Mesenchymal stem cell (in vitro differentiated cells and primary cell): ENCODE measurements around the gene RPS17.

ENCODE experiments used
- DNase-seq: peaks from one replicate; pipeline ENCODE4 v3.0.0-alpha.2; 2013
- H2AFZ ChIP-seq: one replicate; pipeline ENCODE4 v1.6.1; 2013; ENCODE audit warnings: low read depth, mild to moderate bottlenecking, control low read depth, inconsistent platforms, low read length, moderate library complexity
- H2AK5ac ChIP-seq: 2 replicates; pipeline ENCODE4 v1.6.1; 2013; ENCODE audit warnings: low read length, moderate library complexity, mild to moderate bottlenecking, inconsistent platforms; ENCODE audit not compliant: severe bottlenecking
- H2BK120ac ChIP-seq: one replicate; pipeline ENCODE4 v1.6.1; 2013; ENCODE audit warnings: low read depth, mild to moderate bottlenecking, inconsistent platforms, low read length, moderate library complexity
- H2BK12ac ChIP-seq, 2 experiments: one replicate each; pipeline ENCODE4 v1.6.1; 2013; ENCODE audit warnings: inconsistent platforms in 2 of 2, low read length in 2 of 2, mild to moderate bottlenecking in 2 of 2, moderate library complexity in 2 of 2, control low read depth in 1 of 2
- H2BK15ac ChIP-seq: one replicate; pipeline ENCODE4 v1.6.1; 2013; ENCODE audit warnings: mild to moderate bottlenecking, low read depth, inconsistent platforms; ENCODE audit not compliant: poor library complexity, severe bottlenecking
- H2BK5ac ChIP-seq: 2 replicates; pipeline ENCODE4 v1.6.1; 2013; ENCODE audit warnings: low read depth, mild to moderate bottlenecking, low read length, control low read depth, inconsistent platforms; ENCODE audit not compliant: poor library complexity, severe bottlenecking
- H3K14ac ChIP-seq, 2 experiments: one replicate each; pipeline ENCODE4 v1.6.1; 2013; ENCODE audit warnings: inconsistent platforms in 2 of 2, low read length in 2 of 2, control low read depth in 1 of 2, mild to moderate bottlenecking in 1 of 2, moderate library complexity in 1 of 2
- H3K18ac ChIP-seq, 2 experiments: one replicate each; pipeline ENCODE4 v1.6.1; 2013; ENCODE audit warnings: inconsistent platforms in 2 of 2, low read length in 2 of 2, control low read depth in 1 of 2, low read depth in 1 of 2, mild to moderate bottlenecking in 1 of 2
- H3K23ac ChIP-seq, 2 experiments: one replicate each; pipeline ENCODE4 v1.6.1; 2013; ENCODE audit warnings: inconsistent platforms in 2 of 2, low read length in 2 of 2, mild to moderate bottlenecking in 2 of 2, moderate library complexity in 2 of 2, control low read depth in 1 of 2
- H3K27ac ChIP-seq: 2 replicates; pipeline ENCODE4 v1.5.1; 2013; ENCODE audit warnings: mild to moderate bottlenecking, moderate library complexity, low read length, control low read depth, inconsistent platforms; ENCODE audit not compliant: poor library complexity, severe bottlenecking
- H3K27me3 ChIP-seq, 2 experiments: 2 replicates each; pipeline versions ENCODE4 v1.6.1 to v1.7.0; 2013; ENCODE audit warnings: low read length in 2 of 2, mild to moderate bottlenecking in 2 of 2, moderate library complexity in 2 of 2, control low read depth in 1 of 2, inconsistent platforms in 1 of 2; ENCODE audit not compliant: control insufficient read depth in 1 of 2, insufficient read depth in 1 of 2
- H3K36me3 ChIP-seq, 2 experiments: 2 replicates each; pipeline versions ENCODE4 v1.6.1 to v1.7.0; 2013; ENCODE audit warnings: low read length in 2 of 2, control low read depth in 1 of 2, inconsistent platforms in 1 of 2, low read depth in 1 of 2, mild to moderate bottlenecking in 1 of 2; ENCODE audit not compliant: insufficient read depth in 2 of 2, control insufficient read depth in 1 of 2
- H3K4ac ChIP-seq, 2 experiments: one replicate each; pipeline ENCODE4 v1.6.1; 2013; ENCODE audit warnings: inconsistent platforms in 2 of 2, low read length in 2 of 2, mild to moderate bottlenecking in 2 of 2, moderate library complexity in 2 of 2, control low read depth in 1 of 2, low read depth in 1 of 2
- H3K4me1 ChIP-seq: 2 replicates; pipeline ENCODE4 v1.6.1; 2013; ENCODE audit warnings: low read depth, low read length, control low read depth; ENCODE audit not compliant: control insufficient read depth, insufficient read depth
- H3K4me2 ChIP-seq: 2 replicates; pipeline ENCODE4 v1.6.1; 2013; ENCODE audit warnings: low read length, mild to moderate bottlenecking, inconsistent platforms; ENCODE audit not compliant: poor library complexity, severe bottlenecking
- H3K4me3 ChIP-seq, 2 experiments: 2 replicates each; pipeline versions ENCODE4 v1.5.1 to v1.7.0; 2013; ENCODE audit warnings: low read length in 2 of 2, mild to moderate bottlenecking in 2 of 2, control low read depth in 1 of 2, low read depth in 1 of 2; ENCODE audit not compliant: insufficient read depth in 1 of 2
- H3K79me1 ChIP-seq: replicated peaks from 2 replicates; pipeline ENCODE4 v1.6.1; 2013; ENCODE audit warnings: mild to moderate bottlenecking, control low read depth, low read length, inconsistent platforms; ENCODE audit not compliant: poor library complexity, severe bottlenecking
- H3K9ac ChIP-seq: 2 replicates; pipeline ENCODE4 v1.7.0; 2013; ENCODE audit warnings: mild to moderate bottlenecking, low read length, moderate library complexity
- H3K9me3 ChIP-seq: 2 replicates; pipeline ENCODE4 v1.7.0; 2013; ENCODE audit warnings: mild to moderate bottlenecking, low read length; ENCODE audit not compliant: control insufficient read depth
- H4K8ac ChIP-seq: one replicate; pipeline ENCODE4 v1.6.1; 2013; ENCODE audit warnings: inconsistent platforms, mild to moderate bottlenecking, low read length, moderate library complexity
- H4K91ac ChIP-seq: one replicate; pipeline ENCODE4 v1.6.1; 2013; ENCODE audit warnings: mild to moderate bottlenecking, low read length, inconsistent platforms
- WGBS: methylation state at CpG from one replicate; pipeline ENCODE4 v1.1.7; 2013; ENCODE audit warnings: mixed read lengths; 5-methylcytosine and 5-hydroxymethylcytosine counted together

RPS17 gene

DNA sequence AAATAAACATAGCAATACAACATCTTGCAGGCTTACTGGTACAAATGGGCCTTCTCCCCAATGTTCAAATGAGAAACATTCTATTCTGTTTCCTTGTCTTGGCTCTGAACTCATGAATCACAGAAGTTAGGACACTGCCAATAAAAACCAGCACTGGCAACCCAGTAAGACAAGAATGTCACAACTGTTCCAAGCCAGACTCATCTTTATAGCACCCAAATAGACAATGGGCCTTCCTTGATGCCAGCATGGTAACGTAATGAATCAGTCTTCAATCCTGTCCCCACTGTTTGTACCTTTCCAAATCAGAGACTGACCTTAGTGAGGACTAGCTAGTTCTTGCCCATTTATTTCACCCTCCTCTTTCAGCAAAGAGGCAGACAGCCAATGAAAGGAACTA is 14.1 kb upstream of the RPS17 start:
- Histone ChIP-seq H3K23ac (no peak overlapping the region), H2BK12ac (no peak overlapping the region), H3K79me1 (no peaks in the 10 kb centered on the region), H3K27ac (no peak overlapping the region), H2BK120ac (no peak overlapping the region), H4K8ac (no peak overlapping the region), H3K4me1 (no peaks in the 10 kb centered on the region), H3K4ac (no peak overlapping the region), H3K9ac (peak overlapping the region; percentile 25), H3K36me3 (peaks cover 0 to 79% of the 10 kb centered on the region in 2 experiments), H2AFZ (no peak overlapping the region), H3K14ac (no peak overlapping the region), H3K9me3 (no peaks in the 10 kb centered on the region), H3K18ac (no peak overlapping the region), H3K4me3 (no peak overlapping the region), H2BK5ac (no peak overlapping the region), H3K4me2 (no peak overlapping the region), H3K27me3 (peaks cover 0 to 39% of the 10 kb centered on the region in 2 experiments), H4K91ac (no peak overlapping the region), H2AK5ac (no peak overlapping the region), H2BK15ac (no peak overlapping the region)
- 83% methylated on average over 1 of the region's 1 CpG for WGBS
- no peak for DNase-seq

DNA sequence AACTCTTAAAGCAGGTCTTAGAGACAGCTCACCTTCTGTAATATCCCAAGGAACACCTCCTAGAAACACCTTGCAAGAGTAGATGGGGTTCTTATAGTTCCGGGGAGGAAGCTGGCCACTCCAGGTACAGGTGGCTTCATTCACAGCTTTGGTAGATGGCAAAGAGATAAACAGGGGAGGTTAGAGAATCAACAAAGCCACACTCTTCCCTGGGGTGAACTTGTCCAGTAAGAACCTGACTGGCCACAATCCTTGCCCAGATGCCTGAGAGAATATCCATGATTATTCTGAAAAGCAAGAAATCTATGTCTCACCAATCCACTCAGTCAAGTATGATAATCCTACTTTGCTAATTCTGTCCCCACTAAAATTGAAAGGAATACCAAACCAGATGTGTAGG is 13.6 kb upstream of the RPS17 start:
- Histone ChIP-seq H3K27ac (no peak overlapping the region), H2BK120ac (no peak overlapping the region), H3K9me3 (no peaks in the 10 kb centered on the region), H3K9ac (peak overlapping the region; percentile 25), H2AFZ (no peak overlapping the region), H3K14ac (no peak overlapping the region), H3K23ac (no peak overlapping the region), H3K4me2 (no peak overlapping the region), H3K18ac (no peak overlapping the region), H3K36me3 (peaks cover 0 to 78% of the 10 kb centered on the region in 2 experiments), H3K4ac (no peak overlapping the region), H4K91ac (no peak overlapping the region), H3K79me1 (no peaks in the 10 kb centered on the region), H3K4me3 (no peak overlapping the region), H2BK12ac (no peak overlapping the region), H3K4me1 (no peaks in the 10 kb centered on the region), H2AK5ac (no peak overlapping the region), H2BK5ac (no peak overlapping the region), H4K8ac (no peak overlapping the region), H3K27me3 (peaks cover 0 to 39% of the 10 kb centered on the region in 2 experiments), H2BK15ac (no peak overlapping the region)
- WGBS = 80% methylated on average over 1 of the region's 1 CpG
- no peak for DNase-seq

DNA sequence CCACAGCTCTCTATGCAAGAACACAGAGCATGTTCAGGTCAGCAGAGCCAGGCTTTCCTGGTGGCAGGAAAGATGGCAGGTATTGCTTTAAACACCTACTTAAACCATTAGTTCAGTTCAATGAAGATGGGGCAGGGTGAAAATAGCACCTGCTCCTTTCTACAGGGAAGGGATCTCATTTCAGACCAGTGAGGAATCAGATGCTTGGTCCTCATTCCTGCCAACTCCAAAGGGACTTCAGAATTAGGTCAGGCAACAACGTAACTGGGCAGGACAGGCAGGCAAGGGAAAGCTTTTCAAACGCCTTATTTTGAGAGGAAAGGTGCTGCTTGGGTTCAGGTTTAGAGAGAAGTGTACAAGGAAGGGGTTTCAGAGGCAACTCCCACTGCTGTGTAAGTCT is 12.6 kb upstream of the RPS17 start:
- no peak overlapping the region for H3K18ac ChIP-seq
- no peaks in the 10 kb centered on the region for H3K79me1 ChIP-seq
- no peak overlapping the region for H3K4me2 ChIP-seq
- no peak for DNase-seq
- H2BK5ac ChIP-seq = no peak overlapping the region
- H3K23ac ChIP-seq = no peak overlapping the region
- no peak overlapping the region for H2BK15ac ChIP-seq
- H3K4ac ChIP-seq = no peak overlapping the region
- H3K4me3 ChIP-seq = no peak overlapping the region
- H4K91ac ChIP-seq = no peak overlapping the region
- H3K27ac ChIP-seq = no peak overlapping the region
- no peak overlapping the region for H2AK5ac ChIP-seq
- WGBS = 72% methylated on average over 2 of the region's 2 CpGs
- no peak overlapping the region for H3K14ac ChIP-seq
- H2BK120ac ChIP-seq = no peak overlapping the region
- H3K9me3 ChIP-seq = no peaks in the 10 kb centered on the region
- H3K36me3 ChIP-seq = peaks cover 0 to 80% of the 10 kb centered on the region in 2 experiments
- no peak overlapping the region for H2AFZ ChIP-seq
- H3K4me1 ChIP-seq = no peaks in the 10 kb centered on the region
- no peak overlapping the region for H3K9ac ChIP-seq
- peaks cover 0 to 36% of the 10 kb centered on the region in 2 experiments for H3K27me3 ChIP-seq
- H4K8ac ChIP-seq = no peak overlapping the region
- H2BK12ac ChIP-seq = no peak overlapping the region

DNA sequence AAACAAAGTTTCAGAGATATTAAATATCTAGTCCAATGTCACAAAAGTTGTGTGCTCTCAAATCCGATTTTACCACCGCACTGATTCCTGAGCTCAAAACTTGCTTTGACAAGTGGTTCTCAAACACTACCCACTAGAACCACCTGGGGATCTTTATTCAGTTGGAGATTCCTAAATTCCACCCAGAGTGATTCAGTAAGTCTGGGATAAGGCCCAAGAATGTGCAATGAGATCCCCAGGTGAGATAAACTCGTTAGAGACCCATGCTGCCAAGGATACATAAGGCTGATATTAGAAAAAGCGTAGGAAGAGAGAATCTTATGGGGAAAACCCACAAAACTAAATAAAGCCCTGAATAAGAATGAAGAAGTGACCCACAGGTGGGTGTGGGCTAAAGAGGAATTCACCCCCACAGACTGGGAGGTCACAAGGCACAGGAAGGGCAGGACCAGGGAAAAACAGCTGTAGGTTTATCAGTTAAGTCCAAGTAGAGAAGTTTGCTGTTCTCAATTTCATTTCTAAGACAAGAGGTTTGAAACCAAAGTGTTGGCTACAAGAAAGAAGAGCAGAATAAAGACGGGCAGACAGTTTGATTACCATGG is 11.5 kb upstream of the RPS17 start:
- H3K23ac ChIP-seq = no peak overlapping the region
- no peak overlapping the region for H3K4ac ChIP-seq
- no peak overlapping the region for H3K18ac ChIP-seq
- DNase-seq = no peak
- H3K27me3 ChIP-seq = peaks cover 0 to 30% of the 10 kb centered on the region in 2 experiments
- no peak overlapping the region for H2BK120ac ChIP-seq
- no peak overlapping the region for H3K9ac ChIP-seq
- H3K4me1 ChIP-seq = no peaks in the 10 kb centered on the region
- no peak overlapping the region for H3K27ac ChIP-seq
- no peak overlapping the region for H4K91ac ChIP-seq
- H3K79me1 ChIP-seq = no peaks in the 10 kb centered on the region
- H3K14ac ChIP-seq = no peak overlapping the region
- no peaks in the 10 kb centered on the region for H3K9me3 ChIP-seq
- no peak overlapping the region for H2AFZ ChIP-seq
- WGBS = 70% methylated on average over 4 of the region's 5 CpGs
- H2BK5ac ChIP-seq = no peak overlapping the region
- no peak overlapping the region for H3K4me3 ChIP-seq
- no peak overlapping the region for H4K8ac ChIP-seq
- no peak overlapping the region for H2AK5ac ChIP-seq
- no peak overlapping the region for H2BK12ac ChIP-seq
- H3K36me3 ChIP-seq = peaks cover 0 to 73% of the 10 kb centered on the region in 2 experiments
- no peak overlapping the region for H2BK15ac ChIP-seq
- no peak overlapping the region for H3K4me2 ChIP-seq
